HCT116 (cell line): ENCODE results near the gene PPP2R5C. TPM values are rescaled to one million over a fixed set of nuclear protein-coding genes. Genes with fewer than 3 reads are reported as not detected.

Experiments used
- ATAC-seq: fragments of 200-7000 bp; cut with Tn5 transposase; 2 replicates; pipeline ENCODE4 v1.9.1; 2020; ENCODE audit warnings: mild to moderate bottlenecking, moderate library complexity
- BruUV-seq: library from RNA; stranded (reverse); fragments of 400-500 nt; replicated peaks from 2 replicates; lab custom pipeline; 2021; lab: Mats Ljungman, UMichigan
- CTCF ChIA-PET: fragments of 300-600 bp; sonication (Branson Sonifier 250); formaldehyde crosslinking; loops from one replicate; lab custom pipeline; 2021; ENCODE audit warnings: antibody characterized with exemption; lab: Charles Lee
- POLR2A ChIA-PET: fragments of 300-600, 350-600 bp; sonication (Branson Sonifier 250); formaldehyde crosslinking; loops from one replicate; lab custom pipeline; 2021; ENCODE audit warnings: antibody characterized with exemption; lab: Charles Lee
- RAD21 ChIA-PET, 2 experiments: fragments of 300-600 bp; sonication (Branson Sonifier 250); formaldehyde crosslinking; loops; one replicate each; lab custom pipeline; 2023; ENCODE audit warnings: low total read pairs in 2 of 2; ENCODE audit not compliant: uncharacterized antibody in 2 of 2, unreplicated experiment in 2 of 2, low non-redundant PET in 1 of 2; lab: Charles Lee
- DNase-seq: peaks from one replicate; pipeline ENCODE4 v3.0.0-alpha.2; 2010; ENCODE audit warnings: low read depth, low spot score
- H2AFZ ChIP-seq: fragments of 200-600 bp; shearing (Covaris generic), sonication (generic); 2 replicates; pipeline ENCODE4 v1.6.1; 2017; ENCODE audit warnings: low read depth, mixed run types, mixed read lengths, antibody characterized with exemption, low read length; ENCODE audit not compliant: poor library complexity, severe bottlenecking
- H3K27ac ChIP-seq: 2 replicates; pipeline ENCODE4 v1.5.1; 2012; ENCODE audit warnings: low read depth, low read length
- H3K27me3 ChIP-seq: fragments of 200-600 bp; sonication (generic); 2 replicates; pipeline ENCODE4 v1.6.1; 2016; ENCODE audit warnings: mixed run types, low read length, mixed read lengths; ENCODE audit not compliant: insufficient read depth
- H3K36me3 ChIP-seq, 2 experiments: fragments of 200-500 bp in 1 of 2; fragments of 200-600 bp in 1 of 2; sonication (Bioruptor generic) in 1 of 2; sonication (generic) in 1 of 2; 2 replicates each; pipeline versions ENCODE4 v1.5.1 to v1.6.1; 2014 to 2016; ENCODE audit warnings: low read length in 2 of 2, inconsistent platforms in 1 of 2, mixed read lengths in 1 of 2, mixed run types in 1 of 2; ENCODE audit not compliant: insufficient read depth in 2 of 2, control insufficient read depth in 1 of 2
- H3K4me1 ChIP-seq, 2 experiments: fragments of 200-600 bp in 1 of 2; sonication (generic) in 1 of 2; 2 replicates each; pipeline versions ENCODE4 v1.5.1 to v1.6.1; 2012 to 2017; ENCODE audit warnings: low read length in 2 of 2, inconsistent platforms in 1 of 2, mild to moderate bottlenecking in 1 of 2, mixed read lengths in 1 of 2, mixed run types in 1 of 2, moderate library complexity in 1 of 2; ENCODE audit not compliant: insufficient read depth in 2 of 2, control insufficient read depth in 1 of 2
- H3K4me2 ChIP-seq: fragments of 200-600 bp; sonication (generic); 2 replicates; pipeline ENCODE4 v1.6.1; 2017; ENCODE audit warnings: mixed run types, low read length, mixed read lengths
- H3K4me3 ChIP-seq, 2 experiments: fragments of 200-600 bp in 1 of 2; sonication (generic) in 1 of 2; replicated peaks in 1 of 2; 2 replicates each; pipeline ENCODE4 v1.5.1; 2011 to 2016; ENCODE audit warnings: low read length in 2 of 2, control low read depth in 1 of 2, low read depth in 1 of 2, mild to moderate bottlenecking in 1 of 2, mixed read lengths in 1 of 2, mixed run types in 1 of 2
- H3K79me2 ChIP-seq: fragments of 200-600 bp; sonication (generic); 2 replicates; pipeline ENCODE4 v1.6.1; 2017; ENCODE audit warnings: mild to moderate bottlenecking, mixed run types, low read length, moderate library complexity, mixed read lengths; ENCODE audit not compliant: insufficient read depth
- H3K9ac ChIP-seq: fragments of 200-600 bp; sonication (generic); 2 replicates; pipeline ENCODE4 v1.6.1; 2016; ENCODE audit warnings: low read length, mixed read lengths
- H3K9me2 ChIP-seq: fragments of 200-600 bp; sonication (generic), shearing (Covaris generic); 2 replicates; pipeline ENCODE4 v1.6.1; 2017; ENCODE audit warnings: mixed run types, mild to moderate bottlenecking, moderate library complexity; ENCODE audit not compliant: insufficient read depth
- H3K9me3 ChIP-seq, 2 experiments: fragments of 200-500 bp in 1 of 2; fragments of 200-600 bp in 1 of 2; sonication (Bioruptor generic) in 1 of 2; sonication (generic) in 1 of 2; 2 replicates each; pipeline ENCODE4 v1.6.1; 2014 to 2017; ENCODE audit warnings: low read length in 2 of 2, mixed read lengths in 2 of 2, inconsistent platforms in 1 of 2, low read depth in 1 of 2, mild to moderate bottlenecking in 1 of 2, mixed run types in 1 of 2, moderate library complexity in 1 of 2; ENCODE audit not compliant: control insufficient read depth in 1 of 2, insufficient read depth in 1 of 2
- H4K20me1 ChIP-seq: fragments of 200-600 bp; sonication (generic), shearing (Covaris generic); 2 replicates; pipeline ENCODE4 v1.6.1; 2017; ENCODE audit warnings: mixed run types, mild to moderate bottlenecking, moderate library complexity; ENCODE audit not compliant: insufficient read depth
- CEBPB ChIP-seq: IDR thresholded peaks from 2 replicates; pipeline ENCODE4 v1.6.1; 2012; ENCODE audit warnings: low read depth
- EGR1 ChIP-seq: IDR thresholded peaks from 2 replicates; pipeline ENCODE4 v1.6.1; 2012; ENCODE audit warnings: low read depth
- ELF1 ChIP-seq: IDR thresholded peaks from 2 replicates; pipeline ENCODE4 v1.6.1; 2012; ENCODE audit warnings: low read depth, borderline replicate concordance
- EZH2 ChIP-seq: fragments of 200-600 bp; sonication (generic); IDR thresholded peaks from 2 replicates; pipeline ENCODE4 v1.6.1; 2017; ENCODE audit warnings: antibody characterized with exemption, mixed run types
- REST ChIP-seq: IDR thresholded peaks from 2 replicates; pipeline ENCODE4 v1.6.1; 2012; ENCODE audit warnings: low read depth
- SP1 ChIP-seq: IDR thresholded peaks from 2 replicates; pipeline ENCODE4 v1.6.1; 2012; ENCODE audit warnings: low read depth
- SRF ChIP-seq: IDR thresholded peaks from 2 replicates; pipeline ENCODE4 v1.6.1; 2012; ENCODE audit warnings: low read depth
- TCF7L2 ChIP-seq: IDR thresholded peaks from 2 replicates; pipeline ENCODE4 v1.7.0; 2011; ENCODE audit warnings: borderline replicate concordance, inconsistent platforms; ENCODE audit not compliant: insufficient read depth, insufficient read length; ENCODE audit errors: extremely low read depth
- YY1 ChIP-seq: IDR thresholded peaks from 2 replicates; pipeline ENCODE4 v1.6.1; 2011; ENCODE audit warnings: low read length, low read depth, moderate library complexity, mild to moderate bottlenecking; ENCODE audit not compliant: insufficient replicate concordance; ENCODE audit errors: extremely low read depth
- ZFX ChIP-seq: fragments of 450-650 bp; IDR thresholded peaks from 2 replicates; pipeline ENCODE4 v1.6.1; 2017
- intact Hi-C: fragments of 100-400 bp; cut with micrococcal nuclease; formaldehyde crosslinking; loops from 2 replicates; pipeline ENCODE4 v1.10.0; 2022
- total RNA-seq: library from RNA; stranded (reverse); gene quantifications from one replicate; pipeline ENCODE4 v1.2.1, GENCODE V29; 2021; ENCODE audit not compliant: unreplicated experiment

Gene PPP2R5C
- total RNA-seq, 1 experiment from 2014 or later = 117 TPM

GRCh38 chr14:101878822-101879528 is 117.5 kb downstream of the PPP2R5C start:
- Histone ChIP-seq H3K9me2 (no peaks in the 10 kb centered on the region), H3K9me3 (no peaks in the 10 kb centered on the region), H3K9ac (no peak overlapping the region), H3K4me3 (no peak overlapping the region), H2AFZ (no peak overlapping the region), H3K27me3 (no peaks in the 10 kb centered on the region), H3K4me1 (peaks cover 18 to 34% of the 10 kb centered on the region in 2 experiments), H3K79me2 (peaks cover 38% of the 10 kb centered on the region), H3K4me2 (no peak overlapping the region), H3K27ac (no peak overlapping the region), H4K20me1 (no peaks in the 10 kb centered on the region), H3K36me3 (no peaks in the 10 kb centered on the region)
- CTCF ChIA-PET = no interaction called here
- TF ChIP-seq YY1 (no peak), REST (no peak), CEBPB (no peak), ZFX (no peak), EZH2 (no peak), TCF7L2 (no peak), SRF (no peak), SP1 (no peak), ELF1 (no peak), EGR1 (no peak)
- DNase-seq = no peak
- BruUV-seq = no TSS peak
- no peak for ATAC-seq
- POLR2A ChIA-PET = no interaction called here
- intact Hi-C loops = no loop called here
- RAD21 ChIA-PET = no interaction called here
